HG03175 (cell line): ENCODE results near the gene DPP10.
"Not testable (repeated sequence)": the region's sequence is repeated elsewhere in the genome, so short reads cannot be mapped to it uniquely, and the experiment has no call there.

Source experiments
- ATAC-seq: cut with Tn5 transposase; IDR thresholded peaks from one replicate; pipeline ENCODE4 v1.9.1; 2021; ENCODE audit warnings: mild to moderate bottlenecking, moderate library complexity; ENCODE audit not compliant: unreplicated experiment

DPP10 gene

GRCh38 chr2:114937366-114937930 lies 495.0 kb downstream of the DPP10 start:
- no peak for ATAC-seq

DNA sequence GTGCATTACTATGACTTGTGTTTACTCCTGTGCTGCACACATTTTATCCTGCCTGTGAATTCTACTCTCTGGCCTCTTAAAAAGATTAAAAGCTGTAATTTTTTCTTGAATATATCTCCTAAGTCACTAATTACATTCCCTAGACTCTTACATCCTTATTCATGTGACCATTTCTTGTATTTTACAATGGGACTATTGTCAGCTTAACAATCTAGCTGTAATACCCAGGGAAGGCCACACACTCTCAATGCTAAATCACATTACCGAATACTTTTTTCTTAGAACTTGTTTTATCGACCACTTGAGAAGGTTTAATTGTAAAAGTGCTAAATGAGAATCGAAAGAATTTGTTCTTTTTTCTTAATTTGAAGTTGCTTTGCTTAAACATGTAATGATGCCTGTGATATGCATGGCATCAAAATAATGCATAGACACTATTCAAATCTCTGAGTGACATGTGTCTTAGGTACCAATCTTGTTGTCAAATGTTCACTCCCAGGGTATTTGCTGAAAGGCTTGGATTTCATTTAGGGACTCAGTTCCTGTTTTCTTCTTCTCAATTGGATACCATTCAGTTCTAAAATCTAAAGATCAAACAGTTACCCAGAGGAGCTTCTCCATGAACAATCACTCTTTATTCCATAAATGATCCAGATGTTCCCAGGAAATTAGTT lies 498.5 kb downstream of the DPP10 start:
- ATAC-seq, result no peak

DNA sequence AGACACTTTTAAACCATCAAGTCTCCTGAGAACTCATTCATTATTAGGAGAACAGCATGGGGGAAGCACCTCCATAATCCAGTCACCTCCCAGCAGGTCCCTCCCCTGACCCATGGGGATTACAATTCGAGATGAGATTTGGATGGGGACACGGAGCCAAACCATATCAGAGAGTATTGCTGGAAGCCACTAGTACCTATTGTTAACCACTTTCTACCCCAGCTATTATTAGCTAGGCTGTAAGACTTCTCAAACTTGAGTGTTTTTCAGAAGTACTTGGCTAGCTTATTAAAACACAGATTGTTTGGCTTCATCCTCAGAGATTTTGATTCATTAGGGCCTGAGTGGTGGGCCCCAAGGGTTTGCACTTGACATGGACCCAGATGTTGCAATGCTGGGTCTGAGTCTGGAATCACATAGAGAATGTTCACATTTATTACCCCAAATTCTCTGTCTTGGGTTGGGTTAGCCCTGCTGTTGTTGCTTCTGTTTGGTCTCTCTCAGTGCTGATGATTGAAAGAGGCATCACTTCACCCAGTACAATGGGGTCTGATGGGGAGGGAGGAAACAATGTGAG lies 506.9 kb downstream of the DPP10 start:
- ATAC-seq, result no peak

DNA sequence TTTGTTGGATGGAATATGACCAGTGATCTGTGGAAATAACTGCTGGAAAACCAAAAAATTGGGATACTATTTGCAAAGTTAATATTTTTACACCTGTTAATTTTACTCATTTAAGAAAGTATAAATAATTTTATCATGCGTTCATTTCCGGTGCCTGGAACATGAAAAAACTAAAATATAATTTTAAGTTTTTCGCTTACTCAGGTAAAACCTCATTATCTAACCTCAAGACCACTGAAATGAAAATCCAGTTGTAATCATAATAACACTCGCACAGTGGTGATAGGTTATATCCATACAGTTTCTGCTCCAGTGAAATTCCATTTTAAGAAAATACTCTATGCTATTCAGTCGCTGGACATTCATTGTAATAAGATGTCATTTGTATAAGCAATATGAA lies 517.9 kb downstream of the DPP10 start:
- no peak for ATAC-seq

- no peak for ATAC-seq
Measured at GRCh38 chr2:114962532-114962931, 520.1 kb downstream of the DPP10 start.

- no peak for ATAC-seq
Measured at GRCh38 chr2:114968748-114969400, 526.4 kb downstream of the DPP10 start.

DNA sequence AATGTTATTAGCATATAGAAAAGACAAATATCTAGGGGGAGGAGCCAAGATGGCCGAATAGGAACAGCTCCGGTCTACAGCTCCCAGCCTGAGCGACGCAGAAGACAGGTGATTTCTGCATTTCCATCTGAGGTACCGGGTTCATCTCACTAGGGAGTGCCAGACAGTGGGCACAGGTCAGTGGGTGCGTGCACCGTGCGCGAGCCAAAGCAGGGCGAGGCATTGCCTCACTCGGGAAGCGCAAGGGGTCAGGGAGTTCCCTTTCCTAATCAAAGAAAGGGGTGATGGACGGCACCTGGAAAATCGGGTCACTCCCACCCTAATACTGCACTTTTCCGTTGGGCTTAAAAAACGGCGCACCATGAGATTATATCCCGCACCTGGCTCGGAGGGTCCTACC lies 561.9 kb downstream of the DPP10 start:
- ATAC-seq, result not testable (repeated sequence)

DNA sequence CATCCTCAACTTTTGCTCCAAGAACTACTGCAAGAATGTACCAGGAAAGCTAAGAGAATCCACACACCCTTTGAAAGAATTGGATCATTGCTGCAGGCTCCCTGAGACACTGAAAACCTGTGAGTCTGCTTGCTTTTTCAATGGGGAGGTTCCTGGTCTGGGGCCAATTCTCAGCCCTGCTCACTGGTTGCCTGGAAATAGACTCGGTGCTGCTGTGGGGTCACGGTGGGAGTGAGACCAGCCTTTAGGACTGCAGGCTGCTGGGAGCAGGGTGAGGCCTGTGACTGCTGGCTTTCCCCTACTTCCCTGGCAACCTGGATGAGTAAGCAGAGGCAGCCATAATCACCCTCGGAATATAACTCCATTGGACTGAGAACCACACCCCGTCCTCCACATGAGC lies 569.3 kb downstream of the DPP10 start:
- no peak for ATAC-seq

DNA sequence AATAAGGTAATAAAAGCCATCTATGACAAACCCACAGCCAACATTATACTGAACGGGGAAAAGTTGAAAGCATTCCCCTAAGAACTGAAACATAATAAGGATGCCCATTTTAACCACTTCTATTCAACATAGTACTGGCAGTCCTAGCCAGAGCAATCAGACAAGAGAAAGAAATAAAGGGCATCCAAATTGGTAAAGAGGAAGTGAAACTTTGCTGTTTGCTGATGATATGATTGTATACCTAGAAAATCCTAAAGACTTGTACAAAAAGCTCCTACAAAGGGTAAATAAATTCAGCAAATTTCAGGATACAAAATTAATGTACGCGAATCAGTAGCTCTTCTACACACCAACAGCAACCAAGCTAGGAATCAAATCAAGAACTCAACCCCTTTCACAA lies 579.6 kb downstream of the DPP10 start:
- ATAC-seq, result not testable (repeated sequence)

- no peak for ATAC-seq
Measured at GRCh38 chr2:115034801-115035200, 592.4 kb downstream of the DPP10 start.

DNA sequence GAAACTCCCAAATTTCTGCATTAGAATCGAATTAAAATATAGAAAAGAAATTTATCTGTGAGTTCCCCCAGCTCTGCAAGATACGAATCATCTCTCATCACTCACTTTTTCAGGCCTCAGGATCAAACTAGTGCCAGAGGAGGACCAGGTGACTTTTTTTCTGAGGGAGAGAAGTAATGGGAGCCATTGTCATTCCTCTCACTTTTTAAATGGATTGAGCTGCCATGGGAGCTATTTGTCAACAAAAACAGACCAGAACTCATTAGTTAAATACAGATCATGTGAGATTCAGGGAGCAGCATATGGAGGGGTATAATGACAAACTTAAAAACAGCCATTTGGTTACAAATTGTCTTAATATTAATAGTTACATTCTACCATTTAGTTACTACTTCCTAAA lies 594.4 kb downstream of the DPP10 start:
- ATAC-seq, result no peak

- no peak for ATAC-seq
Measured at GRCh38 chr2:115057473-115057872, 615.0 kb downstream of the DPP10 start.

GRCh38 chr2:115070002-115070401 lies 627.6 kb downstream of the DPP10 start:
- no peak for ATAC-seq

DNA sequence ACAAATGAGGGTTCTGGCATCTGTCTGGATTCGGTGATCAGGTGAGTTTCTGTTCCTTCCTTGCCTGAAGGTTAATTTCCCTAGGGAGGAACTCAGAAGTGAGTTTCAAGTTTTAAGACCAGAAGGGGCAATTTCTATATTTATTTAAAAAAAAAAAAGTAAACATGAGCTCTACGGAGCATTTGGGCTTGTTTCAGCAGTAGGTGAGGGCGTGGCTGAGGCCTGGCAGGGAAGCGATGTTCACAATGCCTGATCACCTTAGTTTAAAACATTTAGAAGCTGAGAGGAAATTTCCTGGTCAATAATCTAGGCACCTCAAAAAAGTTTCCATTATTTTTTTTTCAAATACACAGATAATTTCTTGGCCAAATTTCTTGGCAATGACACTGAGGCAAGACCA lies 629.1 kb downstream of the DPP10 start:
- ATAC-seq, result no peak

- ATAC-seq, result no peak
Measured at GRCh38 chr2:115075800-115076199, 633.4 kb downstream of the DPP10 start.

GRCh38 chr2:115077626-115078025 lies 635.2 kb downstream of the DPP10 start:
- ATAC-seq, result no peak

- no peak for ATAC-seq
Measured at GRCh38 chr2:115083225-115083624, 640.8 kb downstream of the DPP10 start.

GRCh38 chr2:115083711-115084110 lies 641.3 kb downstream of the DPP10 start:
- no peak for ATAC-seq

DNA sequence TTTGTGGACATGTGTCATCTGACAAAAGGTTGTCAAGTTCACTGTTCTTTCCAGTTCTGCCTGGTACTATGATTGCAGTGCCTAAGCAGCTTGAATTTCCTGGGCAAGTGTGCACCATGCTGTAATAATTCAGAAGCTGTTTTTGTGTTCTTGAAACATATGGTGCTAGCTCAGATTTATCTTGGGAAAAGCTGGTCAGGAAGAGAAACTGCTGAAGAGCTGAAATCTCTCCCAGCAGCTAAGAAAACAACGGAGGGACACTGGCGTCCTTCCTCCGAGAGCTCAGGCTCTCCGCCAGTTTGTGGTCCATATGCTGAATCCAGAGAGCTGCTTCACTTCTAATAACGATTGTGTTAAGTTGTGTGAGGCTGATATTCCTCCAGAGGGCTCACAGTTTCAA lies 642.0 kb downstream of the DPP10 start:
- no peak for ATAC-seq

GRCh38 chr2:115086051-115086620 lies 643.7 kb downstream of the DPP10 start:
- not testable (repeated sequence) for ATAC-seq

GRCh38 chr2:115094441-115094840 lies 652.0 kb downstream of the DPP10 start:
- no peak for ATAC-seq

- no peak for ATAC-seq
Measured at GRCh38 chr2:115105966-115106365, 663.5 kb downstream of the DPP10 start.
